ENCODE results near the gene C2.

DNA sequence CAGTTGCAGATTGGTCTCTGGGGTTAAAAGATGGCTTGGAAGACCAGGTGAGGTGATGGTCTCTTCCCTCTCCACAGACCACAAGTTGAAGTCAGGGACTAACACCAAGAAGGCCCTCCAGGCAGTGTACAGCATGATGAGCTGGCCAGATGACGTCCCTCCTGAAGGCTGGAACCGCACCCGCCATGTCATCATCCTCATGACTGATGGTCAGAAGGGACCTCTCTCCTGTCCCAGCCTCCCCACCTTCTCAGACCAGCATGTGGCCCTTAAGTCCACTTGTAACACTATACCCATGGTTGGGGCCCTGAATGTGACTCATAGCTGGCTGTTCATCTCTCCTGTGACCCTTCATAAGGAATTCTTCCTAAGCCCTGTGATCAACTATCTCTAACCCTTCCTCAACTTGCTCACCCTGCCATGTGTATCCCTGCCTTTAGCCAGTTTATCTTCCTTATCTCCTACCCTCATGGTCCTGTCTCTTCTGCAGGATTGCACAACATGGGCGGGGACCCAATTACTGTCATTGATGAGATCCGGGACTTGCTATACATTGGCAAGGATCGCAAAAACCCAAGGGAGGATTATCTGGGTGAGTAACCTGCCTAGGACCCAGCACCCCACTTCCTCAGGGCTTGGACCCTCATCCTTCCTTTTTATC lies 21.4 kb downstream of the C2 start:
- TF ChIP-seq, protein P1, sequence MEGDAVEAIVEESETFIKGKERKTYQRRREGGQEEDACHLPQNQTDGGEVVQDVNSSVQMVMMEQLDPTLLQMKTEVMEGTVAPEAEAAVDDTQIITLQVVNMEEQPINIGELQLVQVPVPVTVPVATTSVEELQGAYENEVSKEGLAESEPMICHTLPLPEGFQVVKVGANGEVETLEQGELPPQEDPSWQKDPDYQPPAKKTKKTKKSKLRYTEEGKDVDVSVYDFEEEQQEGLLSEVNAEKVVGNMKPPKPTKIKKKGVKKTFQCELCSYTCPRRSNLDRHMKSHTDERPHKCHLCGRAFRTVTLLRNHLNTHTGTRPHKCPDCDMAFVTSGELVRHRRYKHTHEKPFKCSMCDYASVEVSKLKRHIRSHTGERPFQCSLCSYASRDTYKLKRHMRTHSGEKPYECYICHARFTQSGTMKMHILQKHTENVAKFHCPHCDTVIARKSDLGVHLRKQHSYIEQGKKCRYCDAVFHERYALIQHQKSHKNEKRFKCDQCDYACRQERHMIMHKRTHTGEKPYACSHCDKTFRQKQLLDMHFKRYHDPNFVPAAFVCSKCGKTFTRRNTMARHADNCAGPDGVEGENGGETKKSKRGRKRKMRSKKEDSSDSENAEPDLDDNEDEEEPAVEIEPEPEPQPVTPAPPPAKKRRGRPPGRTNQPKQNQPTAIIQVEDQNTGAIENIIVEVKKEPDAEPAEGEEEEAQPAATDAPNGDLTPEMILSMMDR (IDR thresholded peaks at IDR 0.05; ENCODE audit: insufficient read depth, low read length): no peak
- TF ChIP-seq GABPA (IDR thresholded peaks at IDR 0.05; ENCODE audit: low read depth) (no peak), POLR2AphosphoS5 (IDR thresholded peaks at IDR 0.05; ENCODE audit: low read depth) (no peak; the same call in 1 of the 2 replicates)
